Left lung (tissue), 10 donors: ENCODE measurements around the gene GLMN. TPM values are rescaled to one million over a fixed set of nuclear protein-coding genes. Genes with fewer than 3 reads are reported as not detected.

Experiments
- ATAC-seq: fragments of 200-7000 bp; cut with Tn5 transposase; one replicate; pipeline ENCODE4 v1.9.1; 2020; ENCODE audit warnings: moderate library complexity
- DNase-seq, 4 donors: peaks; one replicate each; pipeline ENCODE4 v3.0.0-alpha.2; 2013 to 2020
- H3K27ac ChIP-seq, 2 donors: fragments of 200-600 bp; sonication (generic) in 1 of 2; one replicate each; pipeline versions ENCODE4 v1.5.0 to v1.8.0; 2020 to 2021
- H3K27me3 ChIP-seq, 2 donors: fragments of 200-600 bp; sonication (generic) in 1 of 2; one replicate each; pipeline versions ENCODE4 v1.5.0 to v1.8.0; 2020 to 2021
- H3K36me3 ChIP-seq, 2 donors: fragments of 200-600 bp; sonication (generic) in 1 of 2; one replicate each; pipeline versions ENCODE4 v1.5.0 to v1.8.0; 2020 to 2021
- H3K4me1 ChIP-seq, 2 donors: fragments of 200-600 bp; one replicate each; pipeline ENCODE4 v1.8.0; 2021
- H3K4me3 ChIP-seq, 2 donors: fragments of 200-600 bp; sonication (generic) in 1 of 2; one replicate each; pipeline versions ENCODE4 v1.5.0 to v1.8.0; 2020 to 2021; ENCODE audit warnings: mild to moderate bottlenecking in 1 of 2
- H3K9me3 ChIP-seq, 2 donors: fragments of 200-600 bp; sonication (generic) in 1 of 2; one replicate each; pipeline versions ENCODE4 v1.5.0 to v1.8.0; 2020 to 2021
- intact Hi-C, 2 donors: fragments of 100-400 bp; cut with DNase I; formaldehyde crosslinking; loops; one replicate each; pipeline versions ENCODE4 v1.11.2 to v1.14.2; 2022
- polyA plus RNA-seq, 6 donors: library from polyadenylated mRNA; unstranded; fragments of 120-200 nt; gene quantifications; one replicate each; pipeline ENCODE4 v1.2.1, GENCODE V29; 2013; ENCODE audit not compliant: insufficient read length in 6 of 6
- total RNA-seq, 2 donors: library from RNA; stranded (reverse); fragmentation: NEBNext Ultra II Directional; extraction: Animal tissue kit (Norgen Biotek cat#: 25700); gene quantifications; one replicate each; pipeline ENCODE4 v1.2.1, GENCODE V29; 2021
- TF ChIP-seq, protein P1 (sequence below), 2 donors: fragments of 200-600 bp; sonication (generic) in 1 of 2; IDR thresholded peaks; one replicate each; pipeline versions ENCODE4 v1.5.0 to v1.8.0; 2021; ENCODE audit warnings: antibody characterized with exemption in 2 of 2
- donor health status: DM: no; HTN: yes; CAD: no.
- donor health status: DM: no; HTN: no; CAD: no.

GLMN gene
- total and polyA plus RNA-seq, 8 donors, result 5.9 to 39.1 (median 27.2) TPM

DNA sequence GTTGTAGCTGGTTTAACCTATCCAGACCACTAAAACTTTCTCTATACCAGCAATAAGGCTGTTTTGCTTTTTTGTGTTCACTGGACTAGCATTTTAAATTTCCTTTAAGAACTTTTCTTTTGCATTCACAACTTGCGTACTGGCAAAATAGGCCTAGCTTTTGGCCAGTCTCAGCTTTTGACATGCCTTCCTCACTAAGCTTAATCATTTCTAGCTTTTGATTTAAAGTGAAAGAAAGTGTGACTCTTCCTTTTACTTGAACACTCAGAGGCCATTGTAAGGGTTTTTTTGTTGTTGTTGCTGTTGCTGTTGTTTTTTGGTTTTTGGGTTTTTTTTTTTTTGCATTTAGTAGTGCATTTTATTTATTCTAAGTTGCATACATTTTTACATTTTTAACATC, 15.2 kb upstream of the GLMN start:
- no peaks in the 10 kb centered on the region for H3K4me1 ChIP-seq
- TF ChIP-seq, protein P1, sequence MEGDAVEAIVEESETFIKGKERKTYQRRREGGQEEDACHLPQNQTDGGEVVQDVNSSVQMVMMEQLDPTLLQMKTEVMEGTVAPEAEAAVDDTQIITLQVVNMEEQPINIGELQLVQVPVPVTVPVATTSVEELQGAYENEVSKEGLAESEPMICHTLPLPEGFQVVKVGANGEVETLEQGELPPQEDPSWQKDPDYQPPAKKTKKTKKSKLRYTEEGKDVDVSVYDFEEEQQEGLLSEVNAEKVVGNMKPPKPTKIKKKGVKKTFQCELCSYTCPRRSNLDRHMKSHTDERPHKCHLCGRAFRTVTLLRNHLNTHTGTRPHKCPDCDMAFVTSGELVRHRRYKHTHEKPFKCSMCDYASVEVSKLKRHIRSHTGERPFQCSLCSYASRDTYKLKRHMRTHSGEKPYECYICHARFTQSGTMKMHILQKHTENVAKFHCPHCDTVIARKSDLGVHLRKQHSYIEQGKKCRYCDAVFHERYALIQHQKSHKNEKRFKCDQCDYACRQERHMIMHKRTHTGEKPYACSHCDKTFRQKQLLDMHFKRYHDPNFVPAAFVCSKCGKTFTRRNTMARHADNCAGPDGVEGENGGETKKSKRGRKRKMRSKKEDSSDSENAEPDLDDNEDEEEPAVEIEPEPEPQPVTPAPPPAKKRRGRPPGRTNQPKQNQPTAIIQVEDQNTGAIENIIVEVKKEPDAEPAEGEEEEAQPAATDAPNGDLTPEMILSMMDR (IDR thresholded peaks at IDR 0.05), result no peak
- no peaks in the 10 kb centered on the region for H3K9me3 ChIP-seq
- no peak overlapping the region for H3K4me3 ChIP-seq
- intact Hi-C loops, result no loop called here
- H3K27me3 ChIP-seq, result no peaks in the 10 kb centered on the region
- peaks cover 0 to 6% of the 10 kb centered on the region in 2 donors for H3K36me3 ChIP-seq
- no peak overlapping the region for H3K27ac ChIP-seq
- ATAC-seq, result no peak
- no peak for DNase-seq

DNA sequence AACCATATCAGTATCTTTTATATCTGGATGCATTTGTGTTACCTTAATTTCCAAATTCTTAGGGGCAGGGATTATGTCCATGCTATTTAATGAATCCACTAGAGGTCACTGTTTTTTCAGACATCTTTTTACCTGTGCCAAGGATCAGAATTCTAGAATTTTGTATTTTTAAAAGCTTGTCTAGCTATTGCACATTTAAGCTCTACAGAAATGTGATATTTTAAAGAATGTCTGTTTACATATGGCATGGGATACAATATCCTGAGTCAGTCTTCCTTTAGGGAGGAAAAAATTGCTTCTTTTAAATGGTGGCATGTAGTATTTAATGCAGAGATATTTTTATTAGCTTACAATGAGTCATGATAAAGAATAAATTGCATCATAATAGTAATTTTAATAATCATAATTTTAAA, 11.4 kb upstream of the GLMN start:
- intact Hi-C loops, result no loop called here
- H3K36me3 ChIP-seq, result peaks cover 0 to 28% of the 10 kb centered on the region in 2 donors
- no peaks in the 10 kb centered on the region for H3K27me3 ChIP-seq
- H3K9me3 ChIP-seq, result no peaks in the 10 kb centered on the region
- H3K4me1 ChIP-seq, result no peaks in the 10 kb centered on the region
- H3K4me3 ChIP-seq, result no peak overlapping the region
- TF ChIP-seq, protein P1 (IDR thresholded peaks at IDR 0.05), result peak; percentile 30 to 53
- H3K27ac ChIP-seq, result no peak overlapping the region
- peak in 1 of 4 donors; percentile 11 for DNase-seq
- peak; percentile 54 for ATAC-seq

DNA sequence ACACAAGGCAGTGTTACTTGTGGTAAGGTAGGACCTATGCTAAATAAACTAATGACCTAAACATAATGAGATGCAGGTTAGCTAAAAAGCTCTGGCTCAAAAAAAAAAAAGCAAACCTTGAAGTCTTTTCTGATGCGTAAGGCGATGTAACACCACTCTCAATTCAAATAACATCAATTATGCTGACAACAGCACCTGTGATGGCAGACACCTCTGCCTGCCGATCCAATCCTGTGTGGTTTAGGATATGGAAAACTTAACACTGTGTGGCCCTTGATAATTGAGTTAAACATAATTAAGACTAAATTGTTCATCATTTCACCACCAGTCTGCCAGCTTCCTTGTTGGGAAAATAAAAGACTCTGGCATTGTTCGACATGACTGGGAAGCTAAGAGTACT, 9.2 kb upstream of the GLMN start:
- H3K4me1 ChIP-seq, result no peaks in the 10 kb centered on the region
- H3K27me3 ChIP-seq, result no peaks in the 10 kb centered on the region
- H3K27ac ChIP-seq, result no peak overlapping the region
- no peak for DNase-seq
- intact Hi-C loops, result no loop called here
- peaks cover 0 to 39% of the 10 kb centered on the region in 2 donors for H3K36me3 ChIP-seq
- no peak overlapping the region for H3K4me3 ChIP-seq
- H3K9me3 ChIP-seq, result no peaks in the 10 kb centered on the region
- ATAC-seq, result no peak
- TF ChIP-seq, protein P1 (IDR thresholded peaks at IDR 0.05), result no peak

DNA sequence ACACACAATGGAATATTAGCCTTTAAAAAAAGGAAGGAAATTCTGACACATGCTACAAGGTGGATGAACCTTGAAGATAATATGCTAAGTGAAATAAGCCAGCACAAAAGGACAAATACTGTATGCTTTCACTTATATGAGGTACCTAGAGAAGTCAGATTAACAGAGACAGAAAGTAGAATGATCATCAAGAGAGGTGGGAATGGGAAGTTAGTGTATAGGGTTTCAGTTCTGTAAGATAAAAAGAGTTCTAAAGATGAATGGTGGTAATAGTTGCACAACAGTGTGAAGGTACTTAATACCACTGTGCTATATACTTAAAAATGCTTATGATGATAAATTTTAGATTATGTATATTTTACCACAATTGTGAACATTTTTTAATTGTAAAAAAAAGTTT, 7.2 kb upstream of the GLMN start:
- Histone ChIP-seq H3K27me3 (no peaks in the 10 kb centered on the region), H3K4me3 (no peak overlapping the region), H3K4me1 (peaks cover 0 to 2% of the 10 kb centered on the region in 2 donors), H3K9me3 (no peaks in the 10 kb centered on the region), H3K36me3 (peaks cover 0 to 39% of the 10 kb centered on the region in 2 donors), H3K27ac (no peak overlapping the region)
- TF ChIP-seq, protein P1 (IDR thresholded peaks at IDR 0.05), result no peak
- intact Hi-C loops, result no loop called here
- ATAC-seq (no peak), DNase-seq (no peak)

DNA sequence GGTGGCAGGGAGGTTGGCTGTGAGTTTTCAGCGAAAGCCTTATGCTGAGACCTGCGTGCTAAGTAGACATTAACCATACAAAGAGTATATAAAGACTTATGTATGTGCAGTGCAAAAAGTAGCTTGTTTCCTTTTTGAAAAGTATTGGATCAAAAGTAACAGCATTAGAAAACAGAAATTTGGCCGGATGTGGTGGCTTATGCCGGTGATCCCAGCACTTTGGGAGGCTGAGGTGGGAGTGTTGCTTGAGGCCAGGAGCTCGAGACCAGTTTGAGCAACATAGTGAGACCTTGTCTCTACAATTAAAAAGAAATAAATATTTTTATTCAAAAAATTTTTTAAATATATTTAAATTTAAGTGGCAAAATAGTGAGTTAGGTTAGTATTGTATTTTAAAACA, 2.2 kb upstream of the GLMN start:
- intact Hi-C loops, result no loop called here
- H3K4me1 ChIP-seq, result peaks cover 0 to 25% of the 10 kb centered on the region in 2 donors
- H3K36me3 ChIP-seq, result peaks cover 0 to 30% of the 10 kb centered on the region in 2 donors
- H3K27ac ChIP-seq, result no peak overlapping the region
- no peaks in the 10 kb centered on the region for H3K9me3 ChIP-seq
- H3K4me3 ChIP-seq, result no peak overlapping the region
- ATAC-seq (no peak), DNase-seq (no peak)
- H3K27me3 ChIP-seq, result no peaks in the 10 kb centered on the region
- TF ChIP-seq, protein P1 (IDR thresholded peaks at IDR 0.05), result no peak
